Hematopoietic multipotent progenitor cell treated with erythropoietin and hydrocortisone succinate and interleukin-3 and kit ligand, for 4 days (in vitro differentiated cells): ENCODE data around the gene AP1S1.
A peak's percentile ranks its signal among the peaks of the same experiment; 100 is the strongest.
"Not testable (repeated sequence)": the region's sequence is repeated elsewhere in the genome, so short reads cannot be mapped to it uniquely, and the experiment has no call there.

Experiments
- DNase-seq: peaks from one replicate; pipeline ENCODE4 v3.0.0-alpha.2; 2015

AP1S1 gene

GRCh38 chr7:101125989-101126650 lies 28.2 kb upstream of the AP1S1 start:
- no peak for DNase-seq

- peak; percentile 94 for DNase-seq
Observed at GRCh38 chr7:101126651-101127459, 27.4 kb upstream of the AP1S1 start, which contains the start of gene SERPINE1. TSS of gene SERPINE1 (plus strand) at chr7:101127104. CDS start at chr7:101128394, 1,290 bp downstream.

GRCh38 chr7:101127460-101128039 lies 26.7 kb upstream of the AP1S1 start:
- DNase-seq: no peak

GRCh38 chr7:101128040-101128834 lies 26.0 kb upstream of the AP1S1 start:
- DNase-seq: no peak

GRCh38 chr7:101129603-101130117 lies 24.6 kb upstream of the AP1S1 start:
- no peak for DNase-seq

GRCh38 chr7:101132626-101133600 lies 21.4 kb upstream of the AP1S1 start:
- DNase-seq: not testable (repeated sequence)

- DNase-seq: no peak
Observed at GRCh38 chr7:101133621-101134398, 20.5 kb upstream of the AP1S1 start.

GRCh38 chr7:101134399-101134980 lies 19.8 kb upstream of the AP1S1 start:
- DNase-seq: peak; percentile 32

GRCh38 chr7:101137651-101138212 lies 16.5 kb upstream of the AP1S1 start:
- DNase-seq: no peak

- peak; percentile 98 for DNase-seq
Observed at GRCh38 chr7:101138213-101138870, 15.9 kb upstream of the AP1S1 start.

- no peak for DNase-seq
Observed at GRCh38 chr7:101140339-101140699, 14.0 kb upstream of the AP1S1 start.

GRCh38 chr7:101140746-101141382 lies 13.4 kb upstream of the AP1S1 start:
- no peak for DNase-seq

- no peak for DNase-seq
Observed at GRCh38 chr7:101151908-101152651, 2.2 kb upstream of the AP1S1 start.

- no peak for DNase-seq
Observed at GRCh38 chr7:101154693-101155102, 422 bp downstream of the AP1S1 start.

- DNase-seq: no peak
Observed at GRCh38 chr7:101155303-101155702, 1.0 kb downstream of the AP1S1 start.

GRCh38 chr7:101156277-101156676 lies 2.0 kb downstream of the AP1S1 start:
- DNase-seq: peak; percentile 42

- DNase-seq: no peak
Observed at GRCh38 chr7:101156866-101157589, 2.8 kb downstream of the AP1S1 start.
